Stimulated activated naive CD8-positive, alpha-beta T cell treated with anti-CD3 and anti-CD28 coated beads, Interleukin-15, Interleukin-2, amounts not matched to agents 100 ng/mL and 50 ng/mL, for 24 hours (primary cell): Measurements from ENCODE around the gene VCP.

Experiments
- H3K27ac Mint-ChIP-seq: one replicate; pipeline ENCODE4 v1.8.0; 2021; ENCODE audit warnings: mild to moderate bottlenecking, mixed read lengths
- H3K27me3 Mint-ChIP-seq: one replicate; pipeline ENCODE4 v1.8.0; 2021; ENCODE audit warnings: mixed read lengths
- H3K36me3 Mint-ChIP-seq: one replicate; pipeline ENCODE4 v1.8.0; 2021; ENCODE audit warnings: low read depth, mixed read lengths
- H3K4me1 Mint-ChIP-seq: one replicate; pipeline ENCODE4 v1.8.0; 2021; ENCODE audit warnings: low read depth, mixed read lengths
- H3K4me3 Mint-ChIP-seq: one replicate; pipeline ENCODE4 v1.8.0; 2021; ENCODE audit warnings: mild to moderate bottlenecking, mixed read lengths
- H3K9me3 Mint-ChIP-seq: one replicate; pipeline ENCODE4 v1.8.0; 2021; ENCODE audit warnings: mixed read lengths

Gene VCP

GRCh38 chr9:35107297-35108290 lies 35.2 kb upstream of the VCP start:
- Mint-ChIP-seq H3K4me1 (peaks cover 38% of the 10 kb centered on the region), H3K36me3 (peaks cover 3% of the 10 kb centered on the region), H3K27ac (no peak overlapping the region), H3K9me3 (no peaks in the 10 kb centered on the region), H3K27me3 (no peaks in the 10 kb centered on the region), H3K4me3 (no peak overlapping the region)

- no peak overlapping the region for H3K4me3 Mint-ChIP-seq
- H3K9me3 Mint-ChIP-seq = no peaks in the 10 kb centered on the region
- H3K4me1 Mint-ChIP-seq = peaks cover 32% of the 10 kb centered on the region
- H3K36me3 Mint-ChIP-seq = peaks cover 13% of the 10 kb centered on the region
- H3K27ac Mint-ChIP-seq = no peak overlapping the region
- no peaks in the 10 kb centered on the region for H3K27me3 Mint-ChIP-seq
These were observed 33.9 kb upstream of the VCP start for GRCh38 chr9:35106343-35106730.

- H3K27me3 Mint-ChIP-seq = no peaks in the 10 kb centered on the region
- peaks cover 19% of the 10 kb centered on the region for H3K36me3 Mint-ChIP-seq
- H3K27ac Mint-ChIP-seq = no peak overlapping the region
- peaks cover 32% of the 10 kb centered on the region for H3K4me1 Mint-ChIP-seq
- H3K4me3 Mint-ChIP-seq = no peak overlapping the region
- H3K9me3 Mint-ChIP-seq = no peaks in the 10 kb centered on the region
These were observed 33.3 kb upstream of the VCP start for GRCh38 chr9:35105571-35106342.

- Mint-ChIP-seq H3K4me1 (peaks cover 33% of the 10 kb centered on the region), H3K27me3 (no peaks in the 10 kb centered on the region), H3K36me3 (peaks cover 25% of the 10 kb centered on the region), H3K4me3 (no peak overlapping the region), H3K27ac (no peak overlapping the region), H3K9me3 (no peaks in the 10 kb centered on the region)
These were observed 32.7 kb upstream of the VCP start for GRCh38 chr9:35105126-35105525.

- Mint-ChIP-seq H3K4me3 (no peak overlapping the region), H3K27ac (no peak overlapping the region), H3K36me3 (peaks cover 31% of the 10 kb centered on the region), H3K4me1 (peaks cover 32% of the 10 kb centered on the region), H3K27me3 (no peaks in the 10 kb centered on the region), H3K9me3 (no peaks in the 10 kb centered on the region)
These were observed 32.2 kb upstream of the VCP start for GRCh38 chr9:35104586-35104985.

- Mint-ChIP-seq H3K36me3 (peaks cover 39% of the 10 kb centered on the region), H3K27me3 (no peaks in the 10 kb centered on the region), H3K9me3 (no peaks in the 10 kb centered on the region), H3K27ac (peak overlapping the region; percentile 94), H3K4me1 (peaks cover 33% of the 10 kb centered on the region), H3K4me3 (peak overlapping the region; percentile 96)
These were observed 31.3 kb upstream of the VCP start for GRCh38 chr9:35103660-35104191.

GRCh38 chr9:35102769-35103659 lies 30.6 kb upstream of the VCP start, which contains the start of gene STOML2:
STOML2 (minus strand) TSS chr9:35103131; CDS start chr9:35103094, 37 bp downstream.
- Mint-ChIP-seq H3K27ac (peak within 1 kb of the TSS; percentile 94), H3K27me3 (no peaks in the 10 kb centered on the region), H3K36me3 (peaks cover 43% of the 10 kb centered on the region)

GRCh38 chr9:35102465-35102768 lies 30.0 kb upstream of the VCP start:
- Mint-ChIP-seq H3K27ac (peak overlapping the region; percentile 94), H3K9me3 (no peaks in the 10 kb centered on the region), H3K4me1 (peaks cover 39% of the 10 kb centered on the region), H3K4me3 (peak overlapping the region; percentile 96), H3K27me3 (no peaks in the 10 kb centered on the region), H3K36me3 (peaks cover 47% of the 10 kb centered on the region)

More at GRCh38 chr9:35102769-35103659, 30.6 kb upstream of the VCP start, which contains the start of gene STOML2:
- Mint-ChIP-seq H3K4me3 (peak within 1 kb of the TSS; percentile 96), H3K9me3 (no peaks in the 10 kb centered on the region), H3K4me1 (peaks cover 33% of the 10 kb centered on the region)

- Mint-ChIP-seq H3K36me3 (peaks cover 62% of the 10 kb centered on the region), H3K4me1 (peaks cover 54% of the 10 kb centered on the region), H3K27ac (peak overlapping the region; percentile 49), H3K4me3 (no peak overlapping the region), H3K9me3 (no peaks in the 10 kb centered on the region), H3K27me3 (no peaks in the 10 kb centered on the region)
These were observed 25.1 kb upstream of the VCP start for GRCh38 chr9:35097573-35097972.

GRCh38 chr9:35096035-35096849 lies 23.8 kb upstream of the VCP start, which contains the start of gene PIGO:
PIGO (minus strand) TSS chr9:35096591; CDS start chr9:35095565, 1,026 bp downstream.
- H3K4me1 Mint-ChIP-seq = peaks cover 46% of the 10 kb centered on the region
- H3K36me3 Mint-ChIP-seq = peaks cover 59% of the 10 kb centered on the region
- H3K27ac Mint-ChIP-seq = peak within 1 kb of the TSS; percentile 94

GRCh38 chr9:35091536-35091935 lies 19.1 kb upstream of the VCP start:
- no peak overlapping the region for H3K4me3 Mint-ChIP-seq
- H3K36me3 Mint-ChIP-seq = peaks cover 54% of the 10 kb centered on the region

More at GRCh38 chr9:35096035-35096849, 23.8 kb upstream of the VCP start, which contains the start of gene PIGO:
- no peaks in the 10 kb centered on the region for H3K27me3 Mint-ChIP-seq
- H3K9me3 Mint-ChIP-seq = no peaks in the 10 kb centered on the region
- H3K4me3 Mint-ChIP-seq = peak within 1 kb of the TSS; percentile 90

GRCh38 chr9:35089434-35089833 lies 17.0 kb upstream of the VCP start:
- Mint-ChIP-seq H3K4me1 (peaks cover 4% of the 10 kb centered on the region), H3K4me3 (no peak overlapping the region)

More at GRCh38 chr9:35091536-35091935, 19.1 kb upstream of the VCP start:
- H3K27me3 Mint-ChIP-seq = no peaks in the 10 kb centered on the region
- H3K9me3 Mint-ChIP-seq = no peaks in the 10 kb centered on the region
- peaks cover 22% of the 10 kb centered on the region for H3K4me1 Mint-ChIP-seq
- no peak overlapping the region for H3K27ac Mint-ChIP-seq

GRCh38 chr9:35085078-35085477 lies 12.7 kb upstream of the VCP start:
- Mint-ChIP-seq H3K9me3 (no peaks in the 10 kb centered on the region), H3K27me3 (no peaks in the 10 kb centered on the region), H3K4me3 (no peak overlapping the region), H3K27ac (no peak overlapping the region), H3K36me3 (peaks cover 29% of the 10 kb centered on the region), H3K4me1 (peaks cover 4% of the 10 kb centered on the region)

More at GRCh38 chr9:35089434-35089833, 17.0 kb upstream of the VCP start:
- Mint-ChIP-seq H3K9me3 (no peaks in the 10 kb centered on the region), H3K27ac (no peak overlapping the region), H3K27me3 (no peaks in the 10 kb centered on the region), H3K36me3 (peaks cover 54% of the 10 kb centered on the region)
